Measurements from ENCODE around the gene GRIN3B.
A peak's percentile ranks its signal among the peaks of the same experiment; 100 is the strongest.

GRIN3B gene

GRCh38 chr19:1046117-1046626, 46.0 kb downstream of the GRIN3B start:
- no peak for DNase-seq

GRCh38 chr19:1046836-1047695, 46.8 kb downstream of the GRIN3B start:
- DNase-seq, result no peak

GRCh38 chr19:1047696-1048147, 47.5 kb downstream of the GRIN3B start:
- DNase-seq, result no peak

- no peak for DNase-seq
Observed at GRCh38 chr19:1049106-1049505, 48.9 kb downstream of the GRIN3B start.

GRCh38 chr19:1049800-1050199, 49.6 kb downstream of the GRIN3B start:
- DNase-seq, result no peak

- no peak for DNase-seq
Observed at GRCh38 chr19:1050989-1051788, 51.0 kb downstream of the GRIN3B start.

GRCh38 chr19:1051791-1052190, 51.6 kb downstream of the GRIN3B start:
- DNase-seq, result no peak

GRCh38 chr19:1052349-1052975, 52.2 kb downstream of the GRIN3B start:
- DNase-seq, result no peak

GRCh38 chr19:1053176-1054101, 53.2 kb downstream of the GRIN3B start:
- DNase-seq, result no peak

- no peak for DNase-seq
Observed at GRCh38 chr19:1054102-1055027, 54.1 kb downstream of the GRIN3B start.

GRCh38 chr19:1055028-1055425, 54.8 kb downstream of the GRIN3B start:
- no peak for DNase-seq

- no peak for DNase-seq
Observed at GRCh38 chr19:1055886-1056620, 55.8 kb downstream of the GRIN3B start.

GRCh38 chr19:1057176-1057855, 57.1 kb downstream of the GRIN3B start:
- DNase-seq, result peak; percentile 10

GRCh38 chr19:1058112-1058511, 57.9 kb downstream of the GRIN3B start:
- no peak for DNase-seq
